Spleen (tissue), 11 donors: ENCODE data around the gene FST. TPM values are rescaled to one million over a fixed set of nuclear protein-coding genes. Genes with fewer than 3 reads are reported as not detected.

Experiments
- DNase-seq: peaks from one replicate; pipeline ENCODE4 v3.0.0-alpha.2; 2020
- H3K27ac ChIP-seq, 8 donors: fragments of 200-600 bp; sonication (generic) in 7 of 8; 1 replicate in 4 of 8; 2 replicates in 4 of 8; pipeline versions ENCODE4 v1.5.0 to v1.8.0; 2016 to 2021; ENCODE audit warnings: inconsistent platforms in 4 of 8, mild to moderate bottlenecking in 4 of 8, moderate library complexity in 1 of 8
- H3K27me3 ChIP-seq, 7 donors: fragments of 200-600 bp; sonication (generic) in 6 of 7; replicated peaks in 1 of 7; 1 replicate in 4 of 7; 2 replicates in 3 of 7; pipeline versions ENCODE4 v1.5.0 to v1.8.0; 2016 to 2021; ENCODE audit warnings: inconsistent platforms in 3 of 7, mild to moderate bottlenecking in 1 of 7
- H3K36me3 ChIP-seq, 6 donors: fragments of 200-600 bp; sonication (generic) in 5 of 6; 1 replicate in 4 of 6; 2 replicates in 2 of 6; pipeline versions ENCODE4 v1.5.0 to v1.8.0; 2016 to 2021; ENCODE audit warnings: inconsistent platforms in 2 of 6
- H3K4me1 ChIP-seq, 6 donors: fragments of 200-600 bp; sonication (generic) in 5 of 6; 1 replicate in 3 of 6; 2 replicates in 3 of 6; pipeline versions ENCODE4 v1.5.0 to v1.8.0; 2016 to 2021; ENCODE audit warnings: inconsistent platforms in 3 of 6
- H3K4me3 ChIP-seq, 8 donors: fragments of 200-600 bp; sonication (generic) in 7 of 8; 1 replicate in 4 of 8; 2 replicates in 4 of 8; pipeline versions ENCODE4 v1.5.0 to v1.8.0; 2016 to 2021; ENCODE audit warnings: inconsistent platforms in 4 of 8, mild to moderate bottlenecking in 4 of 8, moderate library complexity in 2 of 8
- H3K9me3 ChIP-seq, 8 donors: fragments of 200-600 bp; sonication (generic) in 7 of 8; 1 replicate in 4 of 8; 2 replicates in 4 of 8; pipeline versions ENCODE4 v1.5.0 to v1.8.0; 2016 to 2021; ENCODE audit warnings: inconsistent platforms in 4 of 8
- POLR2A ChIP-seq, 3 donors: fragments of 450-650 bp; IDR thresholded peaks; one replicate each; pipeline ENCODE4 v1.5.1; 2017; ENCODE audit warnings: antibody characterized with exemption in 3 of 3, mild to moderate bottlenecking in 1 of 3
- POLR2AphosphoS5 ChIP-seq, 3 donors: sonication (generic); formaldehyde crosslinking; IDR thresholded peaks; one replicate each; pipeline ENCODE4 v1.5.1; 2017; ENCODE audit warnings: antibody characterized with exemption in 3 of 3
- WGBS, 5 donors: extraction: QIAGEN DNeasy Blood & Tissue Kit in 3 of 5; methylation state at CpG; one replicate each; pipeline versions ENCODE4 v1.1.5 to v1.1.7; 2013 to 2018; 5-methylcytosine and 5-hydroxymethylcytosine counted together
- intact Hi-C: fragments of 100-400 bp; cut with DNase I; formaldehyde crosslinking; loops from one replicate; pipeline ENCODE4 v1.15.0; 2023; ENCODE audit warnings: low total_unique reads
- polyA plus RNA-seq, 3 donors: library from polyadenylated mRNA; stranded (reverse); fragments of 200-250 nt; gene quantifications; one replicate each; pipeline ENCODE4 v1.2.1, GENCODE V29; 2013
- total RNA-seq, 7 donors: library from RNA; depleted of rRNA in 3 of 7; stranded (reverse); fragments of >200 nt in 3 of 7; fragmentation: NEBNext Ultra II Directional in 4 of 7; extraction: Animal tissue kit (Norgen Biotek cat#: 25700) in 4 of 7; gene quantifications; one replicate each; pipeline versions ENCODE4 v1.1.0 to v1.2.1, GENCODE V29; 2016 to 2021
- TF ChIP-seq, protein P1 (sequence below), 11 experiments: fragments of 200-600 bp in 7 of 11; fragments of 450-650 bp in 4 of 11; sonication (generic) in 4 of 11; IDR thresholded peaks in 8 of 11; conservative IDR thresholded peaks in 3 of 11; 1 replicate in 7 of 11; 2 replicates in 4 of 11; pipeline versions ENCODE4 v1.4.0 to v1.8.0; 2016 to 2021; ENCODE audit warnings: antibody characterized with exemption in 11 of 11, inconsistent platforms in 4 of 11, mild to moderate bottlenecking in 1 of 11
- donor health status: healthy with polysubstance abuse.
- donor health status: DM: no; HTN: no; CAD: no; lungs with moderate emphysema.
- donor health status: DM: no; HTN: no; CAD: no.
- donor health status: Bipolar disorder and iron deficiency.
- donor health status: healthy.
- donor health status: DM: no; HTN: no; CAD: no.
- donor health status: DM: yes; HTN: yes; CAD: no.

The FST gene
- total and polyA plus RNA-seq, 10 donors = 0.06 to 0.40 (median 0.21) TPM; not detected in 6

DNA sequence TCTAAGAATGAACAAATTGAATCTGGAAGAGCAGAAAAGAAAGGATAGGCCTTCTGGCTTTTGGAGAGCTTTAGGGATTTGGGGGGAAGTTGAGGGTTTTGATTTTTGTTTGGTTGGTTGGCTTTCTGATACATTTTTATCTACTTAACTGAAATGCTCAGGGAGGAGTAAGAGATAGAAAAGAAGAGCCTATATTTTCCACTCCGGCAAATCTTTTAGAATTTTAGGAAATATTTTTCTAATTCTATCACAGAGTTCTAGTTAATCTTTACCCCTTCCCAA, 25.8 kb upstream of the FST start:
- TF ChIP-seq POLR2A (IDR thresholded peaks at IDR 0.05) (no peak), POLR2AphosphoS5 (IDR thresholded peaks at IDR 0.05) (no peak)
- TF ChIP-seq, protein P1, sequence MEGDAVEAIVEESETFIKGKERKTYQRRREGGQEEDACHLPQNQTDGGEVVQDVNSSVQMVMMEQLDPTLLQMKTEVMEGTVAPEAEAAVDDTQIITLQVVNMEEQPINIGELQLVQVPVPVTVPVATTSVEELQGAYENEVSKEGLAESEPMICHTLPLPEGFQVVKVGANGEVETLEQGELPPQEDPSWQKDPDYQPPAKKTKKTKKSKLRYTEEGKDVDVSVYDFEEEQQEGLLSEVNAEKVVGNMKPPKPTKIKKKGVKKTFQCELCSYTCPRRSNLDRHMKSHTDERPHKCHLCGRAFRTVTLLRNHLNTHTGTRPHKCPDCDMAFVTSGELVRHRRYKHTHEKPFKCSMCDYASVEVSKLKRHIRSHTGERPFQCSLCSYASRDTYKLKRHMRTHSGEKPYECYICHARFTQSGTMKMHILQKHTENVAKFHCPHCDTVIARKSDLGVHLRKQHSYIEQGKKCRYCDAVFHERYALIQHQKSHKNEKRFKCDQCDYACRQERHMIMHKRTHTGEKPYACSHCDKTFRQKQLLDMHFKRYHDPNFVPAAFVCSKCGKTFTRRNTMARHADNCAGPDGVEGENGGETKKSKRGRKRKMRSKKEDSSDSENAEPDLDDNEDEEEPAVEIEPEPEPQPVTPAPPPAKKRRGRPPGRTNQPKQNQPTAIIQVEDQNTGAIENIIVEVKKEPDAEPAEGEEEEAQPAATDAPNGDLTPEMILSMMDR (IDR thresholded peaks at IDR 0.05 in 8 of 11, conservative IDR thresholded peaks at IDR 0.05 in 3 of 11) = no peak
- H3K4me1 ChIP-seq = no peaks in the 10 kb centered on the region
- no peaks in the 10 kb centered on the region for H3K36me3 ChIP-seq
- H3K27ac ChIP-seq = no peak overlapping the region
- DNase-seq = no peak
- intact Hi-C loops = no loop called here
- 92 to 96% (median 94%) methylated on average over 1 of the region's 1 CpG for WGBS, 5 donors
- no peaks in the 10 kb centered on the region for H3K9me3 ChIP-seq
- H3K27me3 ChIP-seq = no peaks in the 10 kb centered on the region
- no peak overlapping the region for H3K4me3 ChIP-seq

DNA sequence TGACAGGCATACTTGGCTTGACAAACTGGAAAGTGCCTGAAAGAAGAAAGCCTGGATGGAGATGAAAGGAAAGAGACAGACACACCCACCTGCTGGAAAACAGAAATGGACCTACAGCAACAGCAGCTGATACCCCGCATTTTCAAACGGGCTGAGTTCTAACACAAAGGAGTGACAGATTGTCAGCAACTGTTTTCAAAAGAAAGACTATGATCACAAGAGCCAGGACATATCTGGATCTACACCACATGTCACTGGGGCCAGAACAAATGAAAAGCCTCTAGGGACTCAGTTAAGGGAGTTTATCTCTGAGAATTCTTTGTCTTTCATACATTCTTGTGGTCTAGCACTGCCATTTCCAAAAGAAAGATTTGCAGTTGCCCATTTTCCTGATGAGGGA, 24.1 kb upstream of the FST start:
- H3K27me3 ChIP-seq = peaks cover 0 to 5% (median 0%) of the 10 kb centered on the region in 7 donors
- no peak overlapping the region for H3K27ac ChIP-seq
- H3K4me3 ChIP-seq = no peak overlapping the region
- no peaks in the 10 kb centered on the region for H3K4me1 ChIP-seq
- no peaks in the 10 kb centered on the region for H3K9me3 ChIP-seq
- DNase-seq = no peak
- 82 to 90% (median 84%) methylated on average over 2 of the region's 2 CpGs for WGBS, 5 donors
- intact Hi-C loops = no loop called here
- TF ChIP-seq POLR2AphosphoS5 (IDR thresholded peaks at IDR 0.05) (no peak), POLR2A (IDR thresholded peaks at IDR 0.05) (no peak)
- TF ChIP-seq, protein P1 (IDR thresholded peaks at IDR 0.05 in 8 of 11, conservative IDR thresholded peaks at IDR 0.05 in 3 of 11) = no peak
- H3K36me3 ChIP-seq = no peaks in the 10 kb centered on the region

DNA sequence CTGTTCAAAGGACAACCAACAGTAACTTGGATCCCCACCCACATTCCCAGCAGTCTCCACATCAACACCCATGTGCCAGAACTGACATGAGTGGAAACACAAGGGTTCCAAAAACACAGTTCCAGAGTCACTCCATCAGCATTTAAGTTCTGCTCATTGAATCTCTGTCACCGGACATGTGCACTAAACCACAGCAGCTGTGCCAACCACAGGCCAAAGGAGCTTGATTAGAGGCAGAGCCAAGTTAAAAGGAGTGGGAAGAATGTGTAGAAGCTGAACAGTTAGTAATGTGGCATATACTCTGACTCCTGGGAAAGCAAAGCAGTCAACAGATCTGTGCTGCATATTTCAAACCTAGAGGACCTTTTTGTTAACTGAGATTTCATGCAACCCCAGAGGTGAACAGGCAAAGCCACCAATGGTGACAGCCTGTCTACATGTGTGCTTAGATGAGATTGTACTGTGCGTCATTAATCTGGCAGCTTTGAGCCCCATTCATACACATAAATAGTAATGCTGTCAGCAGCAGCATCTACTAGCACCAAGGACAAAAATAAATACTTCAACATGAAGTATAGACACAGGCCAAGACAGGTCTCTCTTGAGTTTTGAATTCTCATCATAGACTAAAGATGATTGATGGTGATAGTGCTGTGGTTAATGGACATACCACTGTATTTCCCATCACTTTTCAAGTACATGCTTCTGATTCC, 16.4 kb upstream of the FST start:
- no peak for DNase-seq
- Histone ChIP-seq H3K36me3 (no peaks in the 10 kb centered on the region), H3K9me3 (no peaks in the 10 kb centered on the region), H3K27me3 (peaks cover 0 to 21% (median 0%) of the 10 kb centered on the region in 7 donors), H3K4me1 (no peaks in the 10 kb centered on the region), H3K4me3 (no peak overlapping the region), H3K27ac (no peak overlapping the region)
- no peak for TF ChIP-seq POLR2AphosphoS5 (IDR thresholded peaks at IDR 0.05)
- TF ChIP-seq, protein P1 (IDR thresholded peaks at IDR 0.05 in 8 of 11, conservative IDR thresholded peaks at IDR 0.05 in 3 of 11) = no peak
- TF ChIP-seq POLR2A (IDR thresholded peaks at IDR 0.05) = no peak
- WGBS, 5 donors = 57 to 68% (median 65%) methylated on average over 2 of the region's 2 CpGs
- intact Hi-C loops = no loop called here

DNA sequence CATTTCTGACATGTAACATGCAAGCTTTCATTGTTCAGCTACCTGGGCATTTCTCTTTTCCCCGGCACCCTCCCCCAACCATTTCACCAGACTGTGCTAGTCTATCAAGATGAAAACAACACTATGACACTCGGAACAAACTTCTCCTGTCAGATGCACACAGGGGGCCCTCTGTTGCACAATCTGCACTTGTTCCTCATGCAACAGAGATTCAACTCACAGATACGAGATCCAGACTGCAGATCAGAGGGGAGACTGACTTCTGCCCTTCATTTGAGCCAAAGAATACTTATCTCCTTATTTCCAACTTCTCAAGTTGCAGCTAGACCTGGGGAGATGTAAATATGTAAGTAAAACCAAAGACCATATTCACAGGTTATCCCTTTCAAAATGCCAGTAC, 15.7 kb upstream of the FST start:
- Histone ChIP-seq H3K27me3 (peaks cover 0 to 21% (median 0%) of the 10 kb centered on the region in 7 donors), H3K9me3 (no peaks in the 10 kb centered on the region), H3K36me3 (no peaks in the 10 kb centered on the region), H3K4me3 (no peak overlapping the region), H3K27ac (no peak overlapping the region), H3K4me1 (no peaks in the 10 kb centered on the region)
- 35 to 68% (median 58%) methylated on average over 3 of the region's 3 CpGs for WGBS, 5 donors
- DNase-seq = no peak
- intact Hi-C loops = no loop called here
- TF ChIP-seq POLR2A (IDR thresholded peaks at IDR 0.05) = no peak
- TF ChIP-seq POLR2AphosphoS5 (IDR thresholded peaks at IDR 0.05) = no peak
- TF ChIP-seq, protein P1 (IDR thresholded peaks at IDR 0.05 in 8 of 11, conservative IDR thresholded peaks at IDR 0.05 in 3 of 11) = no peak
